IgD-negative memory B cell (primary cell): Measurements from ENCODE around the gene RERE. TPM values are rescaled to one million over a fixed set of nuclear protein-coding genes. Genes with fewer than 3 reads are reported as not detected.

Experiments used
- H3K27ac Mint-ChIP-seq, 3 donors: one replicate each; pipeline ENCODE4 v1.8.0; 2020 to 2022; ENCODE audit warnings: mild to moderate bottlenecking in 3 of 3, mixed read lengths in 3 of 3, moderate library complexity in 1 of 3
- H3K27me3 Mint-ChIP-seq: one replicate; pipeline ENCODE4 v1.8.0; 2021; ENCODE audit warnings: mixed read lengths
- H3K36me3 Mint-ChIP-seq: one replicate; pipeline ENCODE4 v1.8.0; 2020; ENCODE audit warnings: mild to moderate bottlenecking, mixed read lengths
- H3K4me1 Mint-ChIP-seq, 3 donors: one replicate each; pipeline ENCODE4 v1.8.0; 2020 to 2022; ENCODE audit warnings: mixed read lengths in 3 of 3, mild to moderate bottlenecking in 1 of 3
- H3K4me3 Mint-ChIP-seq, 4 donors: one replicate each; pipeline ENCODE4 v1.8.0; 2020 to 2022; ENCODE audit warnings: mild to moderate bottlenecking in 4 of 4, mixed read lengths in 4 of 4, moderate library complexity in 3 of 4
- H3K9me3 Mint-ChIP-seq, 3 donors: one replicate each; pipeline ENCODE4 v1.8.0; 2020 to 2021; ENCODE audit warnings: mixed read lengths in 3 of 3, mild to moderate bottlenecking in 1 of 3
- polyA plus RNA-seq: library from polyadenylated mRNA; unstranded; fragments of 300-500 nt; fragmentation: Illumina TruSeq; gene quantifications from one replicate; pipeline ENCODE4 v1.2.3, GENCODE V29; 2021

RERE gene
- 24.9 TPM for polyA plus RNA-seq

DNA sequence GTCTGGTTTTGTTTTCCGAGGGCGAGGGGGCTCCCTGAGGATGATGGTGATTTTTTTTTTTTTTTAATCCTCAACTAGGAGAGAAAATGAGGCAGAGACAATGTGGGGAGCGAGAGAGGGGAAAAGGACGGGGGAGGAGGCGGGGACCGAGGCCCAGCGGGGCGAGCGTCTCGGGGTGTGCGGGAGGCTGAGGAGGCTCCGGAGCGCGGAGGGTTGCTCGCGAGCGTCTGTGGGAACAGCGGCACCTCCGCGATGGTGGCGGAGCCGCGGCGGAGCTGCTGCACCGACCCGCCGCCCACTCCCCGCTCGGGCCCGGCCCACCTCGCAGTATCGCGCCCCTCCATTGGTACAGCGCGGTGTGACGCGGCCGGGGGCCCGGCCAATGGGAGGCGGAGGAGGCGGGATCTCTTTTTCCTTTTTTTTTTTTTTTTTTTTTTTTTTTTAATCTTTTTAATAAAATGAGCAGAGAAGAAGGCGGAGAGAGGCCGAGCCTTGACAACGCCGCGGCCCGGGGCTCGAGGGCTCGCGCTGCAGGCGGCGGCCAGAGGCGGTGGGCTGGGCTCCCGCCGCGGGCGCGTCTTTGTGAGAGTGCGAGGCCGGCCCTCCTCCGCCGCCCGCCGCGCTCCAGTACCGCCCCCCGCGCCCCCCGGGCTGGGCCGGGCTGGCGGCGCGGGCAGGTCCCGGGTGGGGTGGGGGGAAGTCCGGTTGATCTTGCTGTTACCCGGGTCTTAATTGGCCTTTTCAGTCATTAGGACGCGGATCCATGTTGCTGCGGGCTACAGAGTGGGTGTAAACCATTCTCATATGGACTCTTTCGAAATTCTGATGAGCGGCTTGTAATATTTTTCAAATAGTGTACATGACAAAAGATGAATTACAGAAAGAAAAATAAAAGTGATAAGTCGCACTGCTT, at the start of gene RERE:
TSS of gene RERE (minus strand) at position 229 of the 913 bp plus-strand sequence.
- Mint-ChIP-seq H3K9me3 (no peaks in the 10 kb centered on the region), H3K4me1 (peaks cover 30 to 46% (median 32%) of the 10 kb centered on the region in 3 donors), H3K4me3 (peak within 1 kb of the TSS; percentile 89 to 99 (median 94)), H3K36me3 (peaks cover 1% of the 10 kb centered on the region), H3K27me3 (peaks cover 4% of the 10 kb centered on the region), H3K27ac (peak within 1 kb of the TSS; percentile 91 to 99 (median 97))

DNA sequence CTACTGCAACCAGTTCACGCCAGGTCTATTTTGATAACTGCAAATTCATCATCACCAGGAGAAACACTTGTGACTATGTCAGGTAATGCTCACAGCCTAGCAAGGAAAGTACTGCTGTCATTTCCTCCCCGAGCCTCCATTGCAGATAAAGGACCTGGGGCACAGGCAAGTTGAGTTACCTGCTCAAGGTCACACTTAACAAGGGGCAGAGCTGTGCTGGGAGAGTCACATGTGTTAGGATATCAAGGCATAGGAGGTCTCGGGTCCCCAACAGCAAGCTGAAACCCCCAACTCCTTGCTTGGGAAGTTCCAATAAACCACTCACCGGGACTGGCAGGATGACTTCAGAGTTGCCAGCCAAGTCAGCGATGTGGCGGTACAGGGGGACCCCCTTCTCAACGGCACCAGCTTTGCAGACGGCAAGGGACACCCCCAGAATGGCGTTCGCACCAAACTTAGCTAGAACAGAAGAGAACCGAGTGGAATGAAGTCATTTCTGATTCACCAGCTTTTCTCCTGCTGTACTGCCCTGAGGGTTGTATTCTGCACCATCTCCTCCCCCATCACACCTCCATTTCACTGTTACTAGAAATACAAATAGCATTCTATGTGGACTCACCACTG, 49.5 kb upstream of the RERE start:
- no peaks in the 10 kb centered on the region for H3K27me3 Mint-ChIP-seq
- peaks cover 1 to 4% (median 1%) of the 10 kb centered on the region in 3 donors for H3K4me1 Mint-ChIP-seq
- no peak overlapping the region for H3K4me3 Mint-ChIP-seq
- no peaks in the 10 kb centered on the region for H3K9me3 Mint-ChIP-seq
- H3K27ac Mint-ChIP-seq = peak overlapping the region in 2 of 3 donors; percentile 31 to 53
- H3K36me3 Mint-ChIP-seq = peaks cover 9% of the 10 kb centered on the region

DNA sequence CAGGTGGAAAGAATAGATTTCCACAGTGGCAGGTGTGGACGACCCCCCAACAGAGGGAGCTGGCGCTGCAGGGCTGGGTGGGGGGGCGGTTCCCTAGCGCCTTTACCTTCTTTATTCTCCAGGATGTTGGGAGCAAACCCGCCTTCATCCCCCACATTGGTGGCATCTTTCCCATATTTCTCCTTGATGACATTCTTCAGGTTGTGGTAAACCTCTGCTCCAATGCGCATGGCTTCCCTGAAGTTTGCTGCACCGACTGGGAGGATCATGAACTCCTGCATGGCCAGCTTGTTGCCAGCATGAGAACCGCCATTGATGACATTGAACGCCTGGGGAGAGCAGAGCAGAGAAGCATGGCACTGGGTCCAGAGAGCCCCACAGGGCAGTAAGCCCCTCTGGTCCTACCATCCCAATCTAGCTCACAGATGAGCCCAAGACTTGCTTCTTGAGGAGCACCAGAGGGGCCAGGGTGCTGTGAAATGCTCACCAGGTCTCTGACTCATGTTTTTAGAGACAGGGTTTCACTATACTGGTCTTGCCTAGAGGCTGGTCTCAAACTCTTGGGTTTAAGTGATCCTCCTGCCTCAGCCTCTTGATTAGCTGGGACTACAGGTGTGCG, 48.8 kb upstream of the RERE start:
- H3K4me3 Mint-ChIP-seq = no peak overlapping the region

DNA sequence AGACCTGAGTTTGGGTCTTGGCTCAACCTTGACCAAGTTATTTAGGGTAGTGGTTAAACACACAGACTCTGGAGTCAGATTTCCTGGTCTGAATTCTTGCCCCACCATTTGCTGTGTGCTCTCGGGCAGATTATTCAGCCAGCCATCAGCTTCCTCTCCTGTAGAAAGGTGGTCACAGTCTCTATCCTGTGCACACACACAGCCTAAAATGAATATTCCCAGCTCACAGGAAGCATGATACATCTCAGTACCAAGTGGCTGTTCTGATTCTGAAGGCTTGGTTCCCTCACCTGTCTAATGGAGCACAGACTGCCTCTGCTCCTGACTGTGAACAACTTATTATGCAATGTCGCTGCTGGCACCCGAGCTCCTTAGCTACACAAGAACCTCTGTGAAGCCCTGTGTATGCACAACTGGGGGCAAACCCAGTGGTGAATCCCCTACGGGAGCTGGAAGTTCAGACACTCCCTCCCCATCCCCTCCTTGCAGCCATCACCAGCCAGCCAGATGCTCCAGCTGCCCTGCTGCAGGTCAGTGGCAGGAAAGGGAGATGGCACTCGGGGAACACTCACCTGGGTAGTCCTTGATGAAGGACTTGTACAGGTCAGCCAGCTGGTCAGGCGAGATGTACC, 47.4 kb upstream of the RERE start:
- no peaks in the 10 kb centered on the region for H3K27me3 Mint-ChIP-seq
- H3K36me3 Mint-ChIP-seq = peaks cover 10% of the 10 kb centered on the region
- H3K27ac Mint-ChIP-seq = no peak overlapping the region
- no peaks in the 10 kb centered on the region for H3K9me3 Mint-ChIP-seq
- H3K4me3 Mint-ChIP-seq = no peak overlapping the region
- peaks cover 1 to 4% (median 3%) of the 10 kb centered on the region in 3 donors for H3K4me1 Mint-ChIP-seq

More for the DNA sequence above, 48.8 kb upstream of the RERE start:
- peaks cover 1 to 4% (median 1%) of the 10 kb centered on the region in 3 donors for H3K4me1 Mint-ChIP-seq
- peaks cover 9% of the 10 kb centered on the region for H3K36me3 Mint-ChIP-seq
- no peaks in the 10 kb centered on the region for H3K27me3 Mint-ChIP-seq
- no peaks in the 10 kb centered on the region for H3K9me3 Mint-ChIP-seq
- H3K27ac Mint-ChIP-seq = peak overlapping the region in 1 of 3 donors; percentile 31

DNA sequence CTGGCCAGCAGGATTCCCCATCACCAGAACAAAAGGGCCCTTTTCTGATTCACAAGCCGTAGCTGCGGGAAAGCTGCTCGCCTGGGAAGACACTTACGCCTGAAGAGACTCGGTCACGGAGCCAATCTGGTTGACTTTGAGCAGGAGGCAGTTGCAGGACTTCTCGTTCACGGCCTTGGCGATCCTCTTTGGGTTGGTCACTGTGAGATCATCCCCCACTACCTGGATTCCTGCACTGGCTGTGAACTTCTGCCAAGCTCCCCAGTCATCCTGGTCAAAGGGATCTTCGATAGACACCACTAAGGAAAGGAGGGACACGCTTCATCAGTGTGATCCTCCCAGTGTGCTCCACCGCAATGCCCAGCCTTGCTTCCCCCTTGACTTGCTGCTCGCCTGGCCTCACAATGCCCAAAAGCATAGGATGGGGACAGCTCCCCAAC, 46.4 kb upstream of the RERE start:
- H3K9me3 Mint-ChIP-seq = no peaks in the 10 kb centered on the region
- no peaks in the 10 kb centered on the region for H3K27me3 Mint-ChIP-seq
- peaks cover 6 to 7% (median 6%) of the 10 kb centered on the region in 3 donors for H3K4me1 Mint-ChIP-seq
- H3K27ac Mint-ChIP-seq = peak overlapping the region in 2 of 3 donors; percentile 56 to 67
- H3K4me3 Mint-ChIP-seq = no peak overlapping the region
- H3K36me3 Mint-ChIP-seq = peaks cover 9% of the 10 kb centered on the region

DNA sequence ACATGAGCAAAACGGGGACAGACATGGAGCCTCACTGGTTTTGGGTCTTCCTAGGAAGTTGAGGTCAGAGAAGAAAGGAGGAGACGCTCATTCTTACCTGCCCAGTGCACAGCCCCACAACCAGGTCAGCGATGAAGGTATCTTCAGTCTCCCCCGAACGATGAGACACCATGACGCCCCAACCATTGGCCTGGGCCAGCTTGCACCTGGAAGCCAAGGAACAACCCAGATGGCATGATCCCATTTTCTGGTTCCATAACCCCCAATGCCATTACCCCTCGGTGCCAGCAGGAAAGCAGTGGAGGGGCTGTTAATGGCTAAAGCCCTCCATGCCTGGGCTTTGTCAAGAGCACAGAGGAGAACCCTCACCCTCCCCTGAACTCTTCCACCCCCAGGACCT, 45.7 kb upstream of the RERE start:
- H3K4me3 Mint-ChIP-seq = no peak overlapping the region
- no peak overlapping the region for H3K27ac Mint-ChIP-seq
- H3K4me1 Mint-ChIP-seq = peaks cover 6 to 10% (median 7%) of the 10 kb centered on the region in 3 donors
- H3K36me3 Mint-ChIP-seq = peaks cover 9% of the 10 kb centered on the region
- no peaks in the 10 kb centered on the region for H3K9me3 Mint-ChIP-seq
- no peaks in the 10 kb centered on the region for H3K27me3 Mint-ChIP-seq

DNA sequence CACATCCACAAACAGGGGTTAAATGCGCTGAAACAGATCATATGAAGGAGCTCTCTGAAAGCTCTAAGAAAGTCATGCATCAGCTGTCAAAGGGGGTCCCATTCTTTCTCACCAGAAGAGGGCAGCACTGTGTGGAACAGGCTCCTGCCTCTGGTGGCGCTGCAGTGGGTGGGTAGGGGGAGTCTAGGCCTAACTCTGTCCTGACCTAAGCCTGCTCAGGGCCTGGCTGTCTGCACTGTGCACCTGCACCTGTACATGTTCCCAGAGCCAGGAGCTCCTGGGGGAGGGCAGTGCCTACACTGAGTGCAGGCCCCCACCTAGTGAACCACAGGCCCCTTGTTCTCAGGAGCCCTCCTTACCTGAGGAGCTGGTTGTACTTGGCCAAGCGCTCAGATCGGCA, 45.1 kb upstream of the RERE start:
- Mint-ChIP-seq H3K4me3 (no peak overlapping the region), H3K27ac (no peak overlapping the region), H3K27me3 (no peaks in the 10 kb centered on the region), H3K9me3 (no peaks in the 10 kb centered on the region), H3K4me1 (peaks cover 6 to 10% (median 7%) of the 10 kb centered on the region in 3 donors), H3K36me3 (peaks cover 9% of the 10 kb centered on the region)

DNA sequence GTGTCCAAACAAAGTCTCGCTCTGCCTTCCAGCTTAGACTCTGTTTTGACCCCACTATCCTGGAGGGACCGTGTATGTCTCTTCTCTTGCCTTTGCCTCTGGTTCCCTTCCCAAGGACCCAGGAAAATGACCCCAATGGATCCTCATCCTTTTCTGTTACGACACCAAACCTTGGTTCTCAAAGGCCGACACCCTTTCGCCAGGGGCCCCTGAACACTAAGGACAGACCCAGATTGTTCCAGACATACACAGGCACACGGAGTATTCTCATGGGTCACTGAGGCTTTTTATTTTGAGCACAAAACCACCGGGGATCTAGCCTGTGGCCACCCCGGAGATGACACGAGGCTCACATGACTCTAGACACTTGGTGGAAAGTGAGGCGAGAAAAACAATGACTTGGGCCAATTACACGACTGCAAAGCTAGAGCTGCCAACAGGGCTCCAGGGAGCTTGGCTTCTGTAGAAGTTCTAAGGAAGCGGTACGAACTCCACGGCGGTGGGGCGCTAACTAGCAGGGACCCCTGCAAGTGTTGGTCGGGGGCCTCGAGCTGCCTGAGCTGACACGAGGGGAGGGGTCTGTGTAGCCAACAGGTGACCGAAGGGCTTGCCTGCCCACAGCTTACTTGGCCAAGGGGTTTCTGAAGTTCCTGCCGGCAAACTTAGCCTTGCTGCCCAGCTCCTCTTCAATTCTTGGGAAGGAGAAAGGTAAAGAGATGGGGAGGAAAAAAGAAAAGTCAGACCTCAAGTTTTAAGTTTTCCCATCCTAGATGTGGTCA, 43.5 kb upstream of the RERE start:
- H3K27me3 Mint-ChIP-seq = no peaks in the 10 kb centered on the region
- H3K36me3 Mint-ChIP-seq = peaks cover 9% of the 10 kb centered on the region
- peak overlapping the region in 1 of 3 donors; percentile 43 for H3K27ac Mint-ChIP-seq
- H3K4me1 Mint-ChIP-seq = peaks cover 6 to 10% (median 7%) of the 10 kb centered on the region in 3 donors
- no peaks in the 10 kb centered on the region for H3K9me3 Mint-ChIP-seq
- no peak overlapping the region for H3K4me3 Mint-ChIP-seq

DNA sequence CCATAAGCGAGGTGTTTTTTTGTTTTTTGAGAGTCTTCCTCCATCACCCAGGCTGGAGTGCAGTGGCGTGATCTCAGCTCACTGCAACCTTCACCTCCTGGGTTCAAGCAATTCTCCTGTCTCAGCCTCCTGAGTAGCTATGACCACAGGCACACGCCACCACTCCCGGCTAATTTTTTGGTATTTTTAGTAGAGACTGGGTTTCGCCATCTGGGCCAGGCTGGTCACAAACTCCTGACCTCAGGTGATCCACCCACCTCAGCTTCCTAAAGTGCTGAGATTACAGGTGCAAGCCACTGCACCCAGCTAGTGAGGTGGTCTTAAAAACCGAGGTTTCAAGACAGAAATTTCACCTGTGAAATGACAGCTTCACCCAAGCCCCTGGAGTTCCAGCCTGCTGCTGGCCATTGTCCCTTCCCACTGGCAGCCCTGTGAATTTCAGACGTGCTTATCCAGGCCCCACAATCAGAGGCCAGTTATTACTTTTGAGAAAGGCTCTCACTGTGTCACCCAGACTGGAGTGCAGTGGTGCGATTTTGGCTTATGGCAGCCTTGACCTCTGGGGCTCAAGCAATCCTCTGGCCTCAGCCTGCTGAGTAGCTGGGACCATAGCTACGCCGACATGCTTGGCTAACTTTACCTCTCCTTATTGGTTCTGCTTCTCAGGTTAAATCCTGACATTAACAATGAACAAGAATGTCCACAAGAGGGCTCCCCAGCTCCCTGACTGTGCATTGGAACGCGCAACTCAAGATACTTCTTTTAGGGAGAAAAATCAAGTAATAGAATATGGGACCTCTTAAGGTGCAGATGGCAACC, 41.7 kb upstream of the RERE start:
- Mint-ChIP-seq H3K4me1 (peaks cover 6 to 10% (median 7%) of the 10 kb centered on the region in 3 donors), H3K27ac (peak overlapping the region in 2 of 3 donors; percentile 12 to 72), H3K9me3 (no peaks in the 10 kb centered on the region), H3K36me3 (peaks cover 9% of the 10 kb centered on the region), H3K4me3 (peak overlapping the region in 1 of 4 donors; percentile 58), H3K27me3 (no peaks in the 10 kb centered on the region)

DNA sequence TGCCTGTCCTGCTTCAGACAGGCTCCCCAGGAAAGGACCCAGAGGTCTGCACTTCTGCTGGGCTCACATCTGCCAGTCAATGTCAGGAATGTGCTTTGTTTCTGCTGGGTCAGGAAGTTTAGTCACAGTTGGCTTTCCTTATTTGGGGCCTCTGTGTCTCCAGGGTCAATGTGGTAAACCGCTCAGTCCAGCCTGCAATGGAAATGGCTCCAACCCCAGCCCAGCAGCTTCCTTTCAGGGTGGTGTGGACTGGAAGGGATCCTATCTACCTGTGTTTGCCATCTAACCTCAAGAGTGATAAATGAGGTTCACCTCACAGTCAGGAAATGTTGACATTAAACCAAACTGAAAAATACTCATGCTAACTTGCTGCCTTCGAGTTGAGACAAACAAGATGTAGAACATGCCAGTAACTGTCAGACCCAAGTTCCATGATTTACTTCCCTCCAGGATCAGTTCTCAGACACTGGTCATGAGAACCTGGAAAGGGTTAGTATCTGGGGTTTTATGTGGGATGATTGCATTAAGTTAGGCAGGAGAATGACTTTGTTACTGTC, 40.8 kb upstream of the RERE start:
- Mint-ChIP-seq H3K4me1 (peaks cover 6 to 10% (median 7%) of the 10 kb centered on the region in 3 donors), H3K4me3 (no peak overlapping the region)

DNA sequence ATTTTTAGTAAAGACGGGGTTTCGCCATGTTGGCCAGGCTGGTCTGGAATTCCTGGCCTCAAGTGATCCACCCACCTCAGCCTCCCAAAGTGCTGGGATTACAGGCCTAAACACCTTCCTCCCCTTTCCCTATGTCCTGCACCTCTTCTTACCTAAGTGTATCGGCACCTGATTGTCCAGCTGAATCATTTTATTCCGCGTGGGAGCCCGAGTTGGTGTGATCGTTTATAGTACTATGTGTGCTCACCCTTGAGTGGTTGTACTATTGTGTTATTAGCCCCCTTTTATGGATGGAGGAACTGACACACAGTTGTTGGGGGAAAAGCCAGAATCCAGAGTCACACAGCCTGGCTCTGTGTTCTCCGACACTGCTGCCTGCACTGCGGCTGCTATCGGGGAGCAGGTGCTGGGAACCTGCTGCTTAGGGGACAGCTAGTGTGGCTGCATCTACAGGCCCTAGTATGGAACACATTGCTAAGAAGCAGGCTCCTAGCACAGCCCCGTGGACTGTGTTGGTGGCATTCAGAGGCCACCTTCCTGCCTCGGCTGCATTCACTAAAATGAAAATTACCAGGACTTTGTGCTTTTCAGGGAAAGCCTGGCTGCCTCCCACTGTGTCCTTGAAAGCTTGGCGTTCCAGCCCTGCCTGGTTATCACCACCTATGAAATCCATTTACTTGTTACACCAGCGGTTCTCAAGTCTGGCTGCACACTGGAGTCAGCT, 39.4 kb upstream of the RERE start:
- Mint-ChIP-seq H3K27ac (no peak overlapping the region), H3K27me3 (no peaks in the 10 kb centered on the region), H3K9me3 (no peaks in the 10 kb centered on the region), H3K4me1 (peaks cover 6 to 10% (median 7%) of the 10 kb centered on the region in 3 donors), H3K36me3 (peaks cover 5% of the 10 kb centered on the region), H3K4me3 (no peak overlapping the region)

More for the DNA sequence above, 40.8 kb upstream of the RERE start:
- Mint-ChIP-seq H3K27me3 (no peaks in the 10 kb centered on the region), H3K36me3 (peaks cover 9% of the 10 kb centered on the region), H3K27ac (peak overlapping the region in 2 of 3 donors; percentile 55 to 71), H3K9me3 (no peaks in the 10 kb centered on the region)

DNA sequence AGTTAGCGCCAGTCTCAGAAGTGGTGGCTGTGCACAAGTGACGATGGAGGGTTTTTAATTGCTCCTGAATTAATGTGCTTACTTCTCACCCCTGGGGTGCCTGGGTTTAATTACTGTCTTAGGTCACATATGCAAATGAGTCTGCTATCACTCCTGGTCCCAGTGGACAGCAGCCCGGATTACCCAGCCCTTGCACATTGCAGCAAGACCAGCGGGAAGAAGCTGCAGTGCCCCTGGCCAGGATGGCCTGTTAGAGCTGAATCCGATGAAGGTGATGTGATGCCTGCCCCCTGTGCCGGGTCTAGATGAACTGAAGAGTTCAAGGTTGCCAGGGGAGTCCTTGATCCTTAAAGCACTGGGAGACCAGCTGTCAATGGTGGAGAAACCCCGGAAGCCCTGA, 36.8 kb upstream of the RERE start:
- H3K36me3 Mint-ChIP-seq = peaks cover 2% of the 10 kb centered on the region
- peaks cover 1 to 7% (median 2%) of the 10 kb centered on the region in 3 donors for H3K4me1 Mint-ChIP-seq

More for the DNA sequence above, 36.8 kb upstream of the RERE start:
- H3K4me3 Mint-ChIP-seq = peak overlapping the region in 1 of 4 donors; percentile 49
- no peak overlapping the region for H3K27ac Mint-ChIP-seq
- H3K27me3 Mint-ChIP-seq = no peaks in the 10 kb centered on the region
- no peaks in the 10 kb centered on the region for H3K9me3 Mint-ChIP-seq
